Measurements from ENCODE around the gene RBM23.

- no peak for TF ChIP-seq CTCF (IDR thresholded peaks at IDR 0.05)
- no peak for TF ChIP-seq POLR2A (IDR thresholded peaks at IDR 0.05)
Measured at GRCh38 chr14:22945642-22946041, 26.7 kb upstream of the RBM23 start.

All from uterus (tissue), 2 donors.